HCT116 (cell line): ENCODE measurements around the gene MYO1E. TPM values are rescaled to one million over a fixed set of nuclear protein-coding genes. Genes with fewer than 3 reads are reported as not detected.

Experiments used
- ATAC-seq: fragments of 200-7000 bp; cut with Tn5 transposase; 2 replicates; pipeline ENCODE4 v1.9.1; 2020; ENCODE audit warnings: mild to moderate bottlenecking, moderate library complexity
- BruUV-seq: library from RNA; stranded (reverse); fragments of 400-500 nt; replicated peaks from 2 replicates; lab custom pipeline; 2021; lab: Mats Ljungman, UMichigan
- CTCF ChIA-PET: fragments of 300-600 bp; sonication (Branson Sonifier 250); formaldehyde crosslinking; loops from one replicate; lab custom pipeline; 2021; ENCODE audit warnings: antibody characterized with exemption; lab: Charles Lee
- POLR2A ChIA-PET: fragments of 300-600, 350-600 bp; sonication (Branson Sonifier 250); formaldehyde crosslinking; loops from one replicate; lab custom pipeline; 2021; ENCODE audit warnings: antibody characterized with exemption; lab: Charles Lee
- RAD21 ChIA-PET, 2 experiments: fragments of 300-600 bp; sonication (Branson Sonifier 250); formaldehyde crosslinking; loops; one replicate each; lab custom pipeline; 2023; ENCODE audit warnings: low total read pairs in 2 of 2; ENCODE audit not compliant: uncharacterized antibody in 2 of 2, unreplicated experiment in 2 of 2, low non-redundant PET in 1 of 2; lab: Charles Lee
- DNase-seq: peaks from one replicate; pipeline ENCODE4 v3.0.0-alpha.2; 2010; ENCODE audit warnings: low read depth, low spot score
- H2AFZ ChIP-seq: fragments of 200-600 bp; shearing (Covaris generic), sonication (generic); 2 replicates; pipeline ENCODE4 v1.6.1; 2017; ENCODE audit warnings: low read depth, mixed run types, mixed read lengths, antibody characterized with exemption, low read length; ENCODE audit not compliant: poor library complexity, severe bottlenecking
- H3K27ac ChIP-seq: 2 replicates; pipeline ENCODE4 v1.5.1; 2012; ENCODE audit warnings: low read depth, low read length
- H3K27me3 ChIP-seq: fragments of 200-600 bp; sonication (generic); 2 replicates; pipeline ENCODE4 v1.6.1; 2016; ENCODE audit warnings: mixed run types, low read length, mixed read lengths; ENCODE audit not compliant: insufficient read depth
- H3K36me3 ChIP-seq, 2 experiments: fragments of 200-500 bp in 1 of 2; fragments of 200-600 bp in 1 of 2; sonication (Bioruptor generic) in 1 of 2; sonication (generic) in 1 of 2; 2 replicates each; pipeline versions ENCODE4 v1.5.1 to v1.6.1; 2014 to 2016; ENCODE audit warnings: low read length in 2 of 2, inconsistent platforms in 1 of 2, mixed read lengths in 1 of 2, mixed run types in 1 of 2; ENCODE audit not compliant: insufficient read depth in 2 of 2, control insufficient read depth in 1 of 2
- H3K4me1 ChIP-seq, 2 experiments: fragments of 200-600 bp in 1 of 2; sonication (generic) in 1 of 2; 2 replicates each; pipeline versions ENCODE4 v1.5.1 to v1.6.1; 2012 to 2017; ENCODE audit warnings: low read length in 2 of 2, inconsistent platforms in 1 of 2, mild to moderate bottlenecking in 1 of 2, mixed read lengths in 1 of 2, mixed run types in 1 of 2, moderate library complexity in 1 of 2; ENCODE audit not compliant: insufficient read depth in 2 of 2, control insufficient read depth in 1 of 2
- H3K4me2 ChIP-seq: fragments of 200-600 bp; sonication (generic); 2 replicates; pipeline ENCODE4 v1.6.1; 2017; ENCODE audit warnings: mixed run types, low read length, mixed read lengths
- H3K4me3 ChIP-seq, 2 experiments: fragments of 200-600 bp in 1 of 2; sonication (generic) in 1 of 2; replicated peaks in 1 of 2; 2 replicates each; pipeline ENCODE4 v1.5.1; 2011 to 2016; ENCODE audit warnings: low read length in 2 of 2, control low read depth in 1 of 2, low read depth in 1 of 2, mild to moderate bottlenecking in 1 of 2, mixed read lengths in 1 of 2, mixed run types in 1 of 2
- H3K79me2 ChIP-seq: fragments of 200-600 bp; sonication (generic); 2 replicates; pipeline ENCODE4 v1.6.1; 2017; ENCODE audit warnings: mild to moderate bottlenecking, mixed run types, low read length, moderate library complexity, mixed read lengths; ENCODE audit not compliant: insufficient read depth
- H3K9ac ChIP-seq: fragments of 200-600 bp; sonication (generic); 2 replicates; pipeline ENCODE4 v1.6.1; 2016; ENCODE audit warnings: low read length, mixed read lengths
- H3K9me2 ChIP-seq: fragments of 200-600 bp; sonication (generic), shearing (Covaris generic); 2 replicates; pipeline ENCODE4 v1.6.1; 2017; ENCODE audit warnings: mixed run types, mild to moderate bottlenecking, moderate library complexity; ENCODE audit not compliant: insufficient read depth
- H3K9me3 ChIP-seq, 2 experiments: fragments of 200-500 bp in 1 of 2; fragments of 200-600 bp in 1 of 2; sonication (Bioruptor generic) in 1 of 2; sonication (generic) in 1 of 2; 2 replicates each; pipeline ENCODE4 v1.6.1; 2014 to 2017; ENCODE audit warnings: low read length in 2 of 2, mixed read lengths in 2 of 2, inconsistent platforms in 1 of 2, low read depth in 1 of 2, mild to moderate bottlenecking in 1 of 2, mixed run types in 1 of 2, moderate library complexity in 1 of 2; ENCODE audit not compliant: control insufficient read depth in 1 of 2, insufficient read depth in 1 of 2
- H4K20me1 ChIP-seq: fragments of 200-600 bp; sonication (generic), shearing (Covaris generic); 2 replicates; pipeline ENCODE4 v1.6.1; 2017; ENCODE audit warnings: mixed run types, mild to moderate bottlenecking, moderate library complexity; ENCODE audit not compliant: insufficient read depth
- CTCF ChIP-seq, 3 experiments: fragments of 200-600 bp in 1 of 3; sonication (generic) in 1 of 3; IDR thresholded peaks in 2 of 3; conservative IDR thresholded peaks in 1 of 3; 2 replicates each; pipeline ENCODE4 v1.5.1; 2012 to 2017; ENCODE audit warnings: low read depth in 2 of 3, low read length in 2 of 3, antibody characterized with exemption in 1 of 3, borderline replicate concordance in 1 of 3, control low read depth in 1 of 3, mild to moderate bottlenecking in 1 of 3, mixed read lengths in 1 of 3, mixed run types in 1 of 3, moderate library complexity in 1 of 3; ENCODE audit not compliant: insufficient read depth in 1 of 3
- EZH2 ChIP-seq: fragments of 200-600 bp; sonication (generic); IDR thresholded peaks from 2 replicates; pipeline ENCODE4 v1.6.1; 2017; ENCODE audit warnings: antibody characterized with exemption, mixed run types
- FOSL1 ChIP-seq: IDR thresholded peaks from 2 replicates; pipeline ENCODE4 v1.6.1; 2012; ENCODE audit warnings: low read depth
- POLR2AphosphoS5 ChIP-seq: IDR thresholded peaks from 2 replicates; pipeline ENCODE4 v1.6.1; 2011; ENCODE audit warnings: mild to moderate bottlenecking, low read depth, low read length, moderate library complexity
- RAD21 ChIP-seq: IDR thresholded peaks from 2 replicates; pipeline ENCODE4 v1.6.1; 2012; ENCODE audit warnings: low read depth, mild to moderate bottlenecking
- REST ChIP-seq: IDR thresholded peaks from 2 replicates; pipeline ENCODE4 v1.6.1; 2012; ENCODE audit warnings: low read depth
- intact Hi-C: fragments of 100-400 bp; cut with micrococcal nuclease; formaldehyde crosslinking; loops from 2 replicates; pipeline ENCODE4 v1.10.0; 2022
- total RNA-seq: library from RNA; stranded (reverse); gene quantifications from one replicate; pipeline ENCODE4 v1.2.1, GENCODE V29; 2021; ENCODE audit not compliant: unreplicated experiment

MYO1E gene
- total RNA-seq, 1 experiment from 2014 or later: 182 TPM

- Histone ChIP-seq H2AFZ (no peak overlapping the region), H3K9me2 (no peaks in the 10 kb centered on the region), H3K9ac (no peak overlapping the region), H4K20me1 (no peaks in the 10 kb centered on the region), H3K4me3 (no peak overlapping the region), H3K36me3 (no peaks in the 10 kb centered on the region), H3K79me2 (peaks cover 64% of the 10 kb centered on the region), H3K4me1 (peaks cover 67 to 99% of the 10 kb centered on the region in 2 experiments), H3K9me3 (no peaks in the 10 kb centered on the region), H3K27ac (no peak overlapping the region), H3K4me2 (no peak overlapping the region), H3K27me3 (no peaks in the 10 kb centered on the region)
- no TSS peak for BruUV-seq
- intact Hi-C loops: no loop called here
- ChIA-PET RAD21 (no interaction called here), POLR2A (interaction anchor here (0.8 to 1.1 kb wide), 2 partner anchors 22 to 72 kb away, joined by 3 to 4 read pairs; no protein-coding TSS in a partner anchor), CTCF (no interaction called here)
- ATAC-seq (no peak), DNase-seq (no peak)
- TF ChIP-seq REST: no peak
- TF ChIP-seq EZH2: no peak
- no peak for TF ChIP-seq RAD21
- TF ChIP-seq FOSL1: no peak
- no peak for TF ChIP-seq CTCF (IDR thresholded peaks at IDR 0.05 in 2 of 3, conservative IDR thresholded peaks at IDR 0.05 in 1 of 3; ENCODE audit: borderline replicate concordance in 1 of 3, insufficient read depth in 1 of 3, low read depth in 2 of 3, low read length in 2 of 3)
- TF ChIP-seq POLR2AphosphoS5: no peak
These were observed 91.0 kb downstream of the MYO1E start for GRCh38 chr15:59281699-59282098.
